ENCODE data around the gene ASB9. TPM values are rescaled to one million over a fixed set of nuclear protein-coding genes. Genes with fewer than 3 reads are reported as not detected.
"Not testable (repeated sequence)": the region's sequence is repeated elsewhere in the genome, so short reads cannot be mapped to it uniquely, and the experiment has no call there.

ASB9 gene
- total RNA-seq, result not detected in 2 replicates

- no peaks in the 10 kb centered on the region for H3K9me3 Mint-ChIP-seq
- no peak within 1 kb of the TSS for H3K27ac Mint-ChIP-seq
- no peaks in the 10 kb centered on the region for H3K4me1 Mint-ChIP-seq (ENCODE audit: low read depth)
- no peaks in the 10 kb centered on the region for H3K36me3 Mint-ChIP-seq (ENCODE audit: low read depth)
- H3K27me3 Mint-ChIP-seq (ENCODE audit: insufficient read depth), result no peaks in the 10 kb centered on the region
- peak within 1 kb of the TSS; percentile 42 for H3K4me3 Mint-ChIP-seq
- no peak for DNase-seq (ENCODE audit: low spot score)
- intact Hi-C loops (cut with micrococcal nuclease), result no loop called here
Measured at GRCh38 chrX:15269618-15270521, at the start of gene ASB9. Gene ASB9, minus strand, starts transcription at chrX:15270083. Its CDS starts 209 bp downstream, at chrX:15269874.

- Mint-ChIP-seq H3K27me3 (ENCODE audit: insufficient read depth) (no peaks in the 10 kb centered on the region), H3K36me3 (ENCODE audit: low read depth) (peaks cover 17% of the 10 kb centered on the region), H3K4me3 (no peak overlapping the region), H3K9me3 (no peaks in the 10 kb centered on the region), H3K27ac (no peak overlapping the region), H3K4me1 (ENCODE audit: low read depth) (no peaks in the 10 kb centered on the region)
- DNase-seq (ENCODE audit: low spot score), result no peak
- intact Hi-C loops (cut with micrococcal nuclease), result no loop called here
Measured at GRCh38 chrX:15319075-15319474, 49.2 kb upstream of the ASB9 start.

GRCh38 chrX:15315509-15315908, 45.6 kb upstream of the ASB9 start, which contains the start of gene ASB11:
Gene ASB11, minus strand, starts transcription at chrX:15315640. Its CDS starts 35 bp downstream, at chrX:15315605.
- no peaks in the 10 kb centered on the region for H3K9me3 Mint-ChIP-seq
- no peaks in the 10 kb centered on the region for H3K27me3 Mint-ChIP-seq (ENCODE audit: insufficient read depth)
- H3K27ac Mint-ChIP-seq, result no peak within 1 kb of the TSS
- peaks cover 8% of the 10 kb centered on the region for H3K36me3 Mint-ChIP-seq (ENCODE audit: low read depth)
- intact Hi-C loops (cut with micrococcal nuclease), result no loop called here
- H3K4me3 Mint-ChIP-seq, result no peak within 1 kb of the TSS
- no peaks in the 10 kb centered on the region for H3K4me1 Mint-ChIP-seq (ENCODE audit: low read depth)
- DNase-seq (ENCODE audit: low spot score), result no peak

GRCh38 chrX:15314472-15314871, 44.6 kb upstream of the ASB9 start:
- no peak for DNase-seq (ENCODE audit: low spot score)
- Mint-ChIP-seq H3K27ac (no peak overlapping the region), H3K4me1 (ENCODE audit: low read depth) (no peaks in the 10 kb centered on the region), H3K9me3 (no peaks in the 10 kb centered on the region), H3K4me3 (no peak overlapping the region), H3K27me3 (ENCODE audit: insufficient read depth) (no peaks in the 10 kb centered on the region), H3K36me3 (ENCODE audit: low read depth) (peaks cover 5% of the 10 kb centered on the region)
- intact Hi-C loops (cut with micrococcal nuclease), result no loop called here

- intact Hi-C loops (cut with micrococcal nuclease), result no loop called here
- no peak for DNase-seq (ENCODE audit: low spot score)
- H3K27ac Mint-ChIP-seq, result no peak overlapping the region
- H3K36me3 Mint-ChIP-seq (ENCODE audit: low read depth), result no peaks in the 10 kb centered on the region
- H3K9me3 Mint-ChIP-seq, result no peaks in the 10 kb centered on the region
- H3K27me3 Mint-ChIP-seq (ENCODE audit: insufficient read depth), result no peaks in the 10 kb centered on the region
- no peak overlapping the region for H3K4me3 Mint-ChIP-seq
- no peaks in the 10 kb centered on the region for H3K4me1 Mint-ChIP-seq (ENCODE audit: low read depth)
Measured at GRCh38 chrX:15311119-15311518, 41.2 kb upstream of the ASB9 start.

- Mint-ChIP-seq H3K4me1 (ENCODE audit: low read depth) (no peaks in the 10 kb centered on the region), H3K36me3 (ENCODE audit: low read depth) (no peaks in the 10 kb centered on the region), H3K27me3 (ENCODE audit: insufficient read depth) (no peaks in the 10 kb centered on the region)
Measured at GRCh38 chrX:15310117-15310516, 40.2 kb upstream of the ASB9 start.

GRCh38 chrX:15305899-15306298, 36.0 kb upstream of the ASB9 start:
- H3K27ac Mint-ChIP-seq; H3K27me3 Mint-ChIP-seq (ENCODE audit: insufficient read depth); H3K9me3 Mint-ChIP-seq; H3K4me1 Mint-ChIP-seq (ENCODE audit: low read depth); DNase-seq (ENCODE audit: low spot score); H3K36me3 Mint-ChIP-seq (ENCODE audit: low read depth); intact Hi-C loops (cut with micrococcal nuclease); H3K4me3 Mint-ChIP-seq: not testable (repeated sequence)

More at GRCh38 chrX:15310117-15310516, 40.2 kb upstream of the ASB9 start:
- Mint-ChIP-seq H3K4me3 (no peak overlapping the region), H3K9me3 (no peaks in the 10 kb centered on the region), H3K27ac (no peak overlapping the region)
- DNase-seq (ENCODE audit: low spot score), result no peak
- intact Hi-C loops (cut with micrococcal nuclease), result no loop called here

- Mint-ChIP-seq H3K36me3 (ENCODE audit: low read depth) (no peaks in the 10 kb centered on the region), H3K27me3 (ENCODE audit: insufficient read depth) (peaks cover 2% of the 10 kb centered on the region), H3K4me3 (no peak overlapping the region), H3K9me3 (no peaks in the 10 kb centered on the region), H3K4me1 (ENCODE audit: low read depth) (no peaks in the 10 kb centered on the region), H3K27ac (no peak overlapping the region)
- DNase-seq (ENCODE audit: low spot score), result peak; percentile 0
- intact Hi-C loops (cut with micrococcal nuclease), result no loop called here
Measured at GRCh38 chrX:15301924-15302323, 32.0 kb upstream of the ASB9 start.

- Mint-ChIP-seq H3K27me3 (ENCODE audit: insufficient read depth) (peaks cover 2% of the 10 kb centered on the region), H3K27ac (no peak overlapping the region), H3K4me3 (no peak overlapping the region), H3K4me1 (ENCODE audit: low read depth) (no peaks in the 10 kb centered on the region), H3K36me3 (ENCODE audit: low read depth) (no peaks in the 10 kb centered on the region), H3K9me3 (no peaks in the 10 kb centered on the region)
- intact Hi-C loops (cut with micrococcal nuclease), result no loop called here
- no peak for DNase-seq (ENCODE audit: low spot score)
Measured at GRCh38 chrX:15299941-15300851, 30.3 kb upstream of the ASB9 start.

GRCh38 chrX:15298780-15299179, 28.9 kb upstream of the ASB9 start:
- Mint-ChIP-seq H3K27me3 (ENCODE audit: insufficient read depth) (peaks cover 2% of the 10 kb centered on the region), H3K4me1 (ENCODE audit: low read depth) (no peaks in the 10 kb centered on the region), H3K9me3 (no peaks in the 10 kb centered on the region), H3K36me3 (ENCODE audit: low read depth) (no peaks in the 10 kb centered on the region), H3K4me3 (no peak overlapping the region), H3K27ac (no peak overlapping the region)
- no peak for DNase-seq (ENCODE audit: low spot score)
- intact Hi-C loops (cut with micrococcal nuclease), result no loop called here

- no peak for DNase-seq (ENCODE audit: low spot score)
- H3K9me3 Mint-ChIP-seq, result no peaks in the 10 kb centered on the region
- no peaks in the 10 kb centered on the region for H3K36me3 Mint-ChIP-seq (ENCODE audit: low read depth)
- no peak overlapping the region for H3K27ac Mint-ChIP-seq
- no peak overlapping the region for H3K4me3 Mint-ChIP-seq
- intact Hi-C loops (cut with micrococcal nuclease), result no loop called here
- H3K4me1 Mint-ChIP-seq (ENCODE audit: low read depth), result no peaks in the 10 kb centered on the region
- H3K27me3 Mint-ChIP-seq (ENCODE audit: insufficient read depth), result peaks cover 2% of the 10 kb centered on the region
Measured at GRCh38 chrX:15298201-15298600, 28.3 kb upstream of the ASB9 start.

- Mint-ChIP-seq H3K27ac (no peak overlapping the region), H3K4me3 (no peak overlapping the region), H3K27me3 (ENCODE audit: insufficient read depth) (peaks cover 2% of the 10 kb centered on the region), H3K4me1 (ENCODE audit: low read depth) (no peaks in the 10 kb centered on the region), H3K36me3 (ENCODE audit: low read depth) (no peaks in the 10 kb centered on the region), H3K9me3 (no peaks in the 10 kb centered on the region)
- no peak for DNase-seq (ENCODE audit: low spot score)
- intact Hi-C loops (cut with micrococcal nuclease), result no loop called here
Measured at GRCh38 chrX:15293451-15293850, 23.6 kb upstream of the ASB9 start.

- Mint-ChIP-seq H3K36me3 (ENCODE audit: low read depth) (no peaks in the 10 kb centered on the region), H3K4me1 (ENCODE audit: low read depth) (no peaks in the 10 kb centered on the region), H3K27ac (no peak overlapping the region), H3K27me3 (ENCODE audit: insufficient read depth) (peaks cover 2% of the 10 kb centered on the region), H3K9me3 (no peaks in the 10 kb centered on the region), H3K4me3 (no peak overlapping the region)
- DNase-seq (ENCODE audit: low spot score), result no peak
- intact Hi-C loops (cut with micrococcal nuclease), result no loop called here
Measured at GRCh38 chrX:15292861-15293260, 23.0 kb upstream of the ASB9 start.
